ENCODE measurements around the gene ACSS2. TPM values are rescaled to one million over a fixed set of nuclear protein-coding genes. Genes with fewer than 3 reads are reported as not detected.
A peak's percentile ranks its signal among the peaks of the same experiment; 100 is the strongest.

ACSS2 gene
- total RNA-seq, 1 donor from 2014 or later: 53.2 TPM

GRCh38 chr20:34904202-34904621 is 27.8 kb downstream of the ACSS2 start:
- TF ChIP-seq CTCF (IDR thresholded peaks at IDR 0.05; ENCODE audit: unreplicated experiment): no peak
- no peaks in the 10 kb centered on the region for H3K27me3 Mint-ChIP-seq (ENCODE audit: unreplicated experiment)
- no peak overlapping the region for H3K27ac Mint-ChIP-seq (ENCODE audit: unreplicated experiment)
- no peaks in the 10 kb centered on the region for H3K9me3 Mint-ChIP-seq (ENCODE audit: unreplicated experiment)
- DNase-seq (ENCODE audit: low spot score): no peak
- no peak overlapping the region for H3K4me3 Mint-ChIP-seq (ENCODE audit: unreplicated experiment)
- H3K4me1 Mint-ChIP-seq (ENCODE audit: unreplicated experiment): peaks cover 23% of the 10 kb centered on the region
- H3K36me3 Mint-ChIP-seq (ENCODE audit: low read depth, unreplicated experiment): peaks cover 4% of the 10 kb centered on the region

- Mint-ChIP-seq H3K27ac (ENCODE audit: unreplicated experiment) (peak overlapping the region; percentile 77), H3K9me3 (ENCODE audit: unreplicated experiment) (no peaks in the 10 kb centered on the region), H3K36me3 (ENCODE audit: low read depth, unreplicated experiment) (no peaks in the 10 kb centered on the region), H3K4me3 (ENCODE audit: unreplicated experiment) (no peak overlapping the region), H3K27me3 (ENCODE audit: unreplicated experiment) (no peaks in the 10 kb centered on the region), H3K4me1 (ENCODE audit: unreplicated experiment) (peaks cover 23% of the 10 kb centered on the region)
- DNase-seq (ENCODE audit: low spot score): peak; percentile 9
- TF ChIP-seq CTCF (IDR thresholded peaks at IDR 0.05; ENCODE audit: unreplicated experiment): no peak
These were observed 31.4 kb downstream of the ACSS2 start for GRCh38 chr20:34907616-34908469.

- DNase-seq (ENCODE audit: low spot score): no peak
- no peak for TF ChIP-seq CTCF (IDR thresholded peaks at IDR 0.05; ENCODE audit: unreplicated experiment)
- Mint-ChIP-seq H3K27ac (ENCODE audit: unreplicated experiment) (no peak overlapping the region), H3K9me3 (ENCODE audit: unreplicated experiment) (no peaks in the 10 kb centered on the region), H3K4me1 (ENCODE audit: unreplicated experiment) (no peaks in the 10 kb centered on the region), H3K36me3 (ENCODE audit: low read depth, unreplicated experiment) (peaks cover 12% of the 10 kb centered on the region), H3K27me3 (ENCODE audit: unreplicated experiment) (peaks cover 6% of the 10 kb centered on the region), H3K4me3 (ENCODE audit: unreplicated experiment) (no peak overlapping the region)
These were observed 38.7 kb downstream of the ACSS2 start for GRCh38 chr20:34915131-34915530.

- Mint-ChIP-seq H3K27me3 (ENCODE audit: unreplicated experiment) (peaks cover 6% of the 10 kb centered on the region), H3K27ac (ENCODE audit: unreplicated experiment) (no peak overlapping the region), H3K36me3 (ENCODE audit: low read depth, unreplicated experiment) (peaks cover 20% of the 10 kb centered on the region), H3K4me3 (ENCODE audit: unreplicated experiment) (no peak overlapping the region), H3K9me3 (ENCODE audit: unreplicated experiment) (no peaks in the 10 kb centered on the region), H3K4me1 (ENCODE audit: unreplicated experiment) (no peaks in the 10 kb centered on the region)
- TF ChIP-seq CTCF (IDR thresholded peaks at IDR 0.05; ENCODE audit: unreplicated experiment): no peak
- no peak for DNase-seq (ENCODE audit: low spot score)
These were observed 39.5 kb downstream of the ACSS2 start for GRCh38 chr20:34915749-34916455.
